Measurements from ENCODE around the gene OSCP1. TPM values are rescaled to one million over a fixed set of nuclear protein-coding genes. Genes with fewer than 3 reads are reported as not detected.

The OSCP1 gene
- total and polyA plus RNA-seq, 2 donors (not counting 3 experiments of a cell fraction or from before 2014, with no cell fraction given), result 4.6 to 8.3 TPM

GRCh38 chr1:36401602-36402503, 48.4 kb downstream of the OSCP1 start:
- H3K36me3 ChIP-seq (ENCODE audit: control insufficient read depth in 2 of 2, extremely low read depth in 1 of 2, insufficient read depth in 2 of 2, low read length in 2 of 2), result no peaks in the 10 kb centered on the region
- BruUV-seq (replicated peaks), result no TSS peak
- H3K4me2 ChIP-seq (ENCODE audit: insufficient read depth, low read length), result no peak overlapping the region
- dilution Hi-C loops (cut with MboI; ENCODE audit: extremely low pct_ligation_motif_present, low sequenced_read_pairs) (no loop called here), intact Hi-C loops (cut with micrococcal nuclease) (no loop called here)
- H3K9ac ChIP-seq (replicated peaks; ENCODE audit: extremely low read depth, insufficient read depth, low read length), result no peak overlapping the region
- CTCF ChIA-PET, result interaction anchor here (1.5 to 2.2 kb wide), 2 partner anchors 20 to 59 kb away, joined by 4 to 6 read pairs; no protein-coding TSS in a partner anchor
- H3K9me3 ChIP-seq (replicated peaks; ENCODE audit: control insufficient read depth, insufficient read depth, low read length), result no peaks in the 10 kb centered on the region
- no peaks in the 10 kb centered on the region for H3K27me3 ChIP-seq (ENCODE audit: control insufficient read depth in 2 of 2, insufficient read depth in 2 of 2, low read length in 2 of 2)
- H2AFZ ChIP-seq (ENCODE audit: low read depth, low read length), result no peak overlapping the region
- H3K4me1 ChIP-seq (ENCODE audit: control insufficient read depth, extremely low read depth, insufficient read depth, low read length), result peaks cover 3% of the 10 kb centered on the region
- FAIRE-seq (no peak), DNase-seq (ENCODE audit: low read depth, low spot score) (no peak)
- H3K79me2 ChIP-seq (ENCODE audit: control insufficient read depth, insufficient read depth, low read length), result peaks cover 4% of the 10 kb centered on the region
- POLR2A ChIA-PET, result no interaction called here
- H3K9me1 ChIP-seq (replicated peaks; ENCODE audit: control insufficient read depth, extremely low read depth, insufficient read depth, low read length), result no peaks in the 10 kb centered on the region
- TF ChIP-seq EZH2 (IDR thresholded peaks at IDR 0.05; ENCODE audit: borderline replicate concordance, low read depth, low read length, severe bottlenecking) (no peak), FOS (IDR thresholded peaks at IDR 0.05; ENCODE audit: borderline replicate concordance, insufficient read depth, low read length) (no peak), CTCF (IDR thresholded peaks at IDR 0.05; ENCODE audit: extremely low read depth in 1 of 2, insufficient read depth in 1 of 2, low read depth in 1 of 2, low read length in 2 of 2) (no peak)
- H3K4me3 ChIP-seq (replicated peaks in 1 of 3; ENCODE audit: insufficient read depth in 1 of 3, low read depth in 1 of 3, low read length in 3 of 3), result no peak overlapping the region
- no peak overlapping the region for H3K27ac ChIP-seq (ENCODE audit: insufficient read depth, low read depth, low read length)
- no peaks in the 10 kb centered on the region for H4K20me1 ChIP-seq (replicated peaks; ENCODE audit: control insufficient read depth, extremely low read depth, insufficient read depth, low read length)

Data from endothelial cell of umbilical vein (primary cell).